LoVo (cell line): Measurements from ENCODE around the gene MELTF.

Source experiments
- DNase-seq: peaks from one replicate; pipeline ENCODE4 v3.0.0-alpha.2; 2016; ENCODE audit warnings: low spot score

MELTF gene

GRCh38 chr3:197027151-197027895 lies 2.3 kb downstream of the MELTF start:
- DNase-seq = no peak

DNA sequence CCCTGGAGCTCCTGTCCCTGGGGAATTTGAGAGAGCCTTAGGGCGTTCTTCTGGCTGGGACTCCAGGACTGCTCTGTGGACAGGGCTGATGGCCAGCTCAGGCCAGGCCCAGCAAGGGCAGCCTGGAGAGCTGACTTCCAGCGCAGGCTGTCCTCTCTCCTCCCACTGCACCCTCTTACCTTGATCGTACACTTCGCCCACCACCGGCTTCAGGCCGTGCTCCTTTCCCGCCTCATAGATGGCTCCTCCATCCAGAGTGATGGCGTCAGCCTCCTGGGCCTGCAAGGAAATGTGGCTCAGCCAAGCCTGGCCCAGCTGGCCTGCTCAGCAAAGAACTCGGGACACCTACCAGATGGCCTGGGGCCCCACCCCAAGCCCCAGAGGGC lies 3.1 kb downstream of the MELTF start:
- no peak for DNase-seq

GRCh38 chr3:197025736-197026480 lies 3.7 kb downstream of the MELTF start:
- no peak for DNase-seq

GRCh38 chr3:197024881-197025735 lies 4.5 kb downstream of the MELTF start:
- no peak for DNase-seq

- DNase-seq = no peak
These were observed 5.5 kb downstream of the MELTF start for GRCh38 chr3:197023998-197024651.

DNA sequence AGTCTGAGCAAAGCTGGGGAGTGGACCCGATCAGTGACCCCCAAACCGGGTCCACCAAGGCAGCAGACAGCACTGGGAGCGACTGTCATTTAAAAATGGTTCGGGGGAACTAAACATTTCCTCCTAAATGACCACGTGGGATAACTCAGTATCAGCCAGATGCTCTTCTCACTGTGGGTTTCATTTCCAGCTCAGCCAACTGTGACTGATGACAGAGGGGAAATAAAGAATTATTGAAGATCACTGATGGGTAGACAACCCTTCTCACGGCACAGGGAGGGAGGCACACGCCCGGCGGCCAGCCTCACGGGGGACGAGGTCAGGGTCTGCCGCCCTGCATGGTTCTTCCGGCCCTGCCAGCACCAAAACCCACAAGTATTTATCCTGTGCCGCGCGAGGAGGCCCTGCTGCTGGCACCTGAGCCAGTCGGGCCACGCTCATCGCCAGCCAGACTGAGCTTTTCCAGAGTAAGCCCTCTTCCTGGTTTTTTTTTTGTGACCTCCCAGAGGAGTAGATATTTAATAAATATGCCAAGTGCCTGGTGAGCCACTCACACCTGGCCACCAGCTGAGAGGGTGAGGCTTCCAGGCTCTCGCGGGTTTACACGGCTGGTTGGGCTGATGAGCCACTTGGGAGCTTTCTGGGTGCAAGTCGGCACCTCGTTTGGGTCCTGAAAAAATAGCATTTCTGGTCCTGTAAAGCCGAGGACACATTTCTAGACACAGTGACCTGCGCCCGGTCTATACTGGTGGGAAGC lies 6.2 kb downstream of the MELTF start:
- DNase-seq = no peak

- DNase-seq = no peak
These were observed 7.0 kb downstream of the MELTF start for GRCh38 chr3:197022405-197023231.

- DNase-seq = no peak
These were observed 7.8 kb downstream of the MELTF start for GRCh38 chr3:197021729-197022404.

- DNase-seq = no peak
These were observed 8.4 kb downstream of the MELTF start for GRCh38 chr3:197021231-197021630.

GRCh38 chr3:197019535-197019934 lies 10.1 kb downstream of the MELTF start:
- DNase-seq = no peak

DNA sequence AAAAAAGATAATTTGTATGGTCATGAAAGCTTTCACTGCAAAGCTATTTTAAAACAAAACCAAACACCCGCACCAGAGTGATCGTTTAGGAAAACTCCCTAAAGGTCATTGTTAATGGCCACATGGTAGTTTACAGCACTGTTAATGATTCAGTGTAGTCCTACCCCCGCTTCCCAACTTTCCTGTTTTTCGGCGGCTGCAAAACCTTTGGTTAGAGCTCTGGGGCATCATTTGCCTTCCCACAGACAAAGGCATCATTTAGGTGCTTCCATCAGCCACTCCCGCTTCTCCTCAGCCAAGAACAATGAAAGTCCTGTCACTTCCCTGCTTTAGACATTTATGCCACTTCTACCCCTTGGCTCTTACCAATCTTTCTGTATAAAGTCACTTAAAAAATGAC lies 10.6 kb downstream of the MELTF start:
- no peak for DNase-seq

DNA sequence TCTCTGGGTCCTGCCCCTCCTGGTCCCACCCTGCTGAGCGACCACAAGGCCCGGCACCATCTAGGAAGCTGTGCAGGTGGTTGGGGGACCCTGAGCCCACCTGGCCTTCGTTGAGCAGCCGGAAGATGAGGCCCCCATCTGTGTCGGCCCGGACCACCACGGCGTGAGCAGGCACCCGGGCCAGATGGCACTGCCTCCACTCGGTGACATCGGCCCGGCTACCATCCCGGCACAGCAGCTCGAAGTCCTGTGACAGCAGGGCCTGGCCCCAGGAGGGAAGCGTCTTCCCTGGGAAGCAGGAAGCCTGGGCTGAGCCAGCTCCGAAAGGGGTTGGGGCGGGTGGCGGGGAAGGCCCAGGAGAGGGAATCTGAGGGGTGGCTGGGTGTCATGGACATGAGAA lies 12.6 kb downstream of the MELTF start:
- DNase-seq = no peak

DNA sequence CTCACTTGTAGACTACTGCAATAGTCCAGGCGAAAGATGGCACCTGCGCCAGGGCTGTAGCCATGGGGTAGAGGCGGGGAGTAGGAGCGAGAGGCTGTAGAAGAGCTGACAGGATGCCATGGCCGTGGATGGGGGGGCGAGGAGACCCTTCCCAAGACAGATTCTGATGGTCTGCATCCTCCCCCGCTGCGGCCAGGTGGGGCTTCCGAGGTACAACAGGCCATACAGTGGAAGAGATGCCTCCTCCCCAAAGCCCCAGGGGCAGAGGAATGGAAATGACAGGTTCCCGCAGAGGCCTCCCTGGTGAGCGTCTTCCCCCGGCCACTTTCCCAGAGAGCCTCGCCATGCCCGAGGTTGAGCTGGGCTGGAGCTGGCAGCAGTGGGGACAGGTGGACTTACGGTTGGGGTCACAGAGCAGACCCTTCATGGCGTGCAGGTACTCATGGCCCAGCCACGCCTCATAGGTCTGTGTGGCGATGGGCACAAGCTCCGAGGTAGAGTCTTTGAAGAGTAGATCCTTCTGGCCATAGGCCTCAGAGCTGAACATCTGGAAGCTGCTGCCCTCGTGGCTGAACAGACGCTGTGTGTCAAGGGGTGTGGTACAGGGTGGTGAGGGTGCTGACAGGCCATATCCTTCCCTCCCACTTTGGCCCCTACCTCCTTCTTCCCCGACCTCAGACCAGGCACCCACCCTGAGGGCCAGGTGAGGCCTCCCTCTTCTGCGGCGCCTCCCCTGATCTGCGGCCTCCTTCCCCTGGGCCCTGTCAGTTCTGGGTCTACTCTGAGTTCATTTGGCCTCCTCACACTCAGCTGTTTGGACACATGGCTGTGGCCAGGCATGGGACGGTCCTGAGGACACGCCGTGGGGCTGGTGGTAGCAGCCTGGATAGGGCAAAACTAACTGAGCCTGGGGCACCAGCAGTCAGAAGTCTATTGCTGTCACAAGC lies 13.6 kb downstream of the MELTF start:
- DNase-seq = no peak

DNA sequence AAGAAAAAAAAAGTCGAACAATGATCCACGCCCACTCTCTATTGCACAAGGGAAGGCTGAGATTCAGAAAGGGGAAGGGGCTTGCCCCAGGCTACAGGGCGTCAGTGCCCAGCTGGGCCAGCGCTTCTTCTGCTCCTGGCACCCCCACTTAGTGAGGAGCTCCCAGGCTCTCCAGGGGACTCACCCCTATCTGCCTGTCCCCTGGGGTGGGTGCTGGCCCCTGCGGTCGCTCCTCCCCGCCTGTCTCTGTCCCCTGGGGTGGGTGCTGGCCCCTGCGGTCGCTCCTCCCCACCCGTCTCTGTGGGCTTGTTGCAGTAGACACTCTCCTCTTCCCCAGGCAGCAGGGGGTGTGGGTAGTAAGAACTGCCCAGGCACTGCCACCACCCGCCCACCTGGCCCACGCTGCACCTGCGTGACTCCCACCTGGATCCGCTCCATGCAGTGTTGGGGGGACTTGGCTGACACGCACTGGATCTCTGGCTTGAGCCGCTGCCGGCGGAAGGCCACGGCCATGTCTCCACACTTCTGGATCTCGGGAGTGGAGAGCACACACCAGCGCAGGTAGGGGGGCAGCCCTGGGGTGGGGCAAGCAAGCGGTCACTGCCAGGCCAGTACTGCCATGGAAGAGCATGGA lies 14.6 kb downstream of the MELTF start:
- DNase-seq = no peak

DNA sequence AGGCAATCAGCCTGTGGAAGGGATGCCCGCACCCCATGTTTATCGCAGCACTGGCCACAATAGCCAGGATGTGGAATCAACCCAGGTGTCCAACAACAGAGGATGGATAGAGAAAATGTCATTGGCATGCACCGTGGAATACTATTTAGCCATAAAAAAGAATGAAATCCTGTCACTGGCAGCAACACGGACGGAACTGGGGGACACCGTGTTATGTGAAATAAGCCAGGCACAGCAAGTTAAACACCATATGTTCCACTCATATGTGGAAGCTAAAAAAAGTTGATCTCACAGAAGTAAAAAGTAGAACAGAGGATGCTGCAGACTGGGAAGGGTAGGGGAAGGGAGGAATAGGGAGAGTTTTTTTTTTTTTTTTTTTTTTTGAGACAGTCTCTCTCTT lies 15.6 kb downstream of the MELTF start:
- no peak for DNase-seq

GRCh38 chr3:197012540-197012883 lies 17.1 kb downstream of the MELTF start:
- no peak for DNase-seq

- DNase-seq = no peak
These were observed 17.7 kb downstream of the MELTF start for GRCh38 chr3:197011780-197012539.
